OCI-M2 (cell line): Measurements from ENCODE around the gene RSU1.

Experiments
- DNase-seq: peaks from one replicate; lab custom pipeline; 2025; ENCODE audit not compliant: unreplicated experiment; lab: John Stamatoyannopoulos, UW

RSU1 gene

GRCh38 chr10:16611037-16611436 lies 206.2 kb downstream of the RSU1 start:
- DNase-seq = no peak

GRCh38 chr10:16609211-16609610 lies 208.0 kb downstream of the RSU1 start:
- no peak for DNase-seq

- DNase-seq = no peak
Measured at GRCh38 chr10:16606923-16607322, 210.3 kb downstream of the RSU1 start.

GRCh38 chr10:16606421-16606820 lies 210.8 kb downstream of the RSU1 start:
- DNase-seq = no peak

- no peak for DNase-seq
Measured at GRCh38 chr10:16603308-16603707, 213.9 kb downstream of the RSU1 start.

GRCh38 chr10:16602104-16602775 lies 215.0 kb downstream of the RSU1 start:
- no peak for DNase-seq

- DNase-seq = no peak
Measured at GRCh38 chr10:16599662-16600061, 217.6 kb downstream of the RSU1 start.

- no peak for DNase-seq
Measured at GRCh38 chr10:16597656-16598055, 219.6 kb downstream of the RSU1 start.

GRCh38 chr10:16592378-16592777 lies 224.8 kb downstream of the RSU1 start:
- DNase-seq = no peak

- no peak for DNase-seq
Measured at GRCh38 chr10:16586358-16587138, 230.7 kb downstream of the RSU1 start.

- no peak for DNase-seq
Measured at GRCh38 chr10:16585103-16585502, 232.1 kb downstream of the RSU1 start.

GRCh38 chr10:16583382-16583781 lies 233.8 kb downstream of the RSU1 start:
- no peak for DNase-seq

- DNase-seq = no peak
Measured at GRCh38 chr10:16581202-16581601, 236.0 kb downstream of the RSU1 start.

- DNase-seq = no peak
Measured at GRCh38 chr10:16570731-16571130, 246.5 kb downstream of the RSU1 start.

GRCh38 chr10:16566202-16566805 lies 250.9 kb downstream of the RSU1 start:
- DNase-seq = no peak

- no peak for DNase-seq
Measured at GRCh38 chr10:16565604-16566003, 251.6 kb downstream of the RSU1 start.

GRCh38 chr10:16562891-16563290 lies 254.3 kb downstream of the RSU1 start:
- DNase-seq = no peak

- no peak for DNase-seq
Measured at GRCh38 chr10:16559236-16559773, 257.9 kb downstream of the RSU1 start.

- no peak for DNase-seq
Measured at GRCh38 chr10:16547973-16548372, 269.3 kb downstream of the RSU1 start.

GRCh38 chr10:16545116-16545736 lies 272.0 kb downstream of the RSU1 start:
- DNase-seq = no peak

GRCh38 chr10:16544591-16544990 lies 272.6 kb downstream of the RSU1 start:
- DNase-seq = no peak
